GM12801 (cell line): ENCODE data around the gene PRKAB1.

Experiments
- TF ChIP-seq, protein P1 (sequence below): IDR thresholded peaks from one replicate; pipeline ENCODE4 v1.5.1; 2011; ENCODE audit warnings: control low read depth; ENCODE audit not compliant: insufficient read length; ENCODE audit errors: extremely low read depth

The PRKAB1 gene

DNA sequence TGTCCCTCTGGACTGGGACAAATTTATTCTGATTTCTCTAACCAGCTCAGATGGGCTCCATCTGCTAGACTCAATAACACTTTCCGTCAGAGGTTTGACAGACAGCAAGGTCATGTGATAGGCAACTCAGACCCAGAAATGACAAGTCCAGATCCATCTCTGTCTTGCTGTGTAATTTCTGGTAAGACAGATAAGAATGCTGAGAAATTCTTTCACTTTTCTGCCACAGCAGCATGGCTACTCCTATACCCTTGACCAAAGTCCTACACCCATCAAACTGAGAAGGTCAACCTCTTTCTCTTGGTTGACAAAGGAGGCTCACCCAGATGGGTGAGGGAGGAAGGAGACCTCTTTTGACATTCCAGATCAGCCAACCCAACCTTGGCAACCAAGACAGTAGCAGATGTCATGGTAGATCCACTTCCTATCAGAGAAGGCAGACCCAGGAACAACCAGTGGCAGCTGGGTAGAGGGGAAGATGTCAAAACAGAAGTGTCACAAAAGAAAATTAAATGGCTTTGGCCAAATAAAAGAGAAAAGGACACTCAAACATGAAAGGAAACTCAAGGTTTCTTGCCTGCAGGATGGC, 36.9 kb upstream of the PRKAB1 start:
- TF ChIP-seq, protein P1, sequence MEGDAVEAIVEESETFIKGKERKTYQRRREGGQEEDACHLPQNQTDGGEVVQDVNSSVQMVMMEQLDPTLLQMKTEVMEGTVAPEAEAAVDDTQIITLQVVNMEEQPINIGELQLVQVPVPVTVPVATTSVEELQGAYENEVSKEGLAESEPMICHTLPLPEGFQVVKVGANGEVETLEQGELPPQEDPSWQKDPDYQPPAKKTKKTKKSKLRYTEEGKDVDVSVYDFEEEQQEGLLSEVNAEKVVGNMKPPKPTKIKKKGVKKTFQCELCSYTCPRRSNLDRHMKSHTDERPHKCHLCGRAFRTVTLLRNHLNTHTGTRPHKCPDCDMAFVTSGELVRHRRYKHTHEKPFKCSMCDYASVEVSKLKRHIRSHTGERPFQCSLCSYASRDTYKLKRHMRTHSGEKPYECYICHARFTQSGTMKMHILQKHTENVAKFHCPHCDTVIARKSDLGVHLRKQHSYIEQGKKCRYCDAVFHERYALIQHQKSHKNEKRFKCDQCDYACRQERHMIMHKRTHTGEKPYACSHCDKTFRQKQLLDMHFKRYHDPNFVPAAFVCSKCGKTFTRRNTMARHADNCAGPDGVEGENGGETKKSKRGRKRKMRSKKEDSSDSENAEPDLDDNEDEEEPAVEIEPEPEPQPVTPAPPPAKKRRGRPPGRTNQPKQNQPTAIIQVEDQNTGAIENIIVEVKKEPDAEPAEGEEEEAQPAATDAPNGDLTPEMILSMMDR: no peak

DNA sequence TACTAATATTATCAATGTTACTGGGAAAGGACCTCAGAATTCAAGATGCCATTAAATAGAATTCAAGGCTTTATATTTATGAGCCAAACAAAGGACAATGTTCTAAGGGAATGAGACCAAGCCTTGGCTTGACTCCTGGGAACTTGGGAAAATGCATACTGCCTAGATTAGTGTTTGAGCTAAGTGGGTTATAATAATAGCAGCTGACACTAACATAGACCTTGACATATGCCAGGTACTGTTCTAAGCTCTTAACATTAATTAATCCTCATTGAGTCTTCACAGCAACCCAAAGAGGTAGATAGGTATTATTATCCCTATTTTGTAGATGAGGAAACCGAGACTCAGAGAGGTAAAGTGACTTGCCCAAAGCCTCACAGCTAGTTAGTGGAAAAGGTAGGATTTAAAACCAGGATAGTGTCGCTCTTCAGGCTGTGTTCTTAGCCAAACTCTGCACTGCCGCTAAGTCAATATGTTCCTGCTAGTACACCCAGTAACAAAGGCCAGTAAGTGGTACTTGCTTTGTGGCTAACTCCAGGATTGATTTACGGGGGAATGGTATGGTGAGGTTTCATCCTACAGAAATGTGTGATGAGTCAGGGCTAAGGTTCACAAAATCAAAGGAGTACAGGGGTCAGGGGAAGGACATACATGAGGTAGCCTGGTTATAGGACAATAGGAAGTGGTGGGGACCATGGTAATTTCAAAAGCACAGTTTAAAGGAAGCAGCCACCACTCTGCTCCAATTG, 35.8 kb upstream of the PRKAB1 start:
- TF ChIP-seq, protein P1: no peak

DNA sequence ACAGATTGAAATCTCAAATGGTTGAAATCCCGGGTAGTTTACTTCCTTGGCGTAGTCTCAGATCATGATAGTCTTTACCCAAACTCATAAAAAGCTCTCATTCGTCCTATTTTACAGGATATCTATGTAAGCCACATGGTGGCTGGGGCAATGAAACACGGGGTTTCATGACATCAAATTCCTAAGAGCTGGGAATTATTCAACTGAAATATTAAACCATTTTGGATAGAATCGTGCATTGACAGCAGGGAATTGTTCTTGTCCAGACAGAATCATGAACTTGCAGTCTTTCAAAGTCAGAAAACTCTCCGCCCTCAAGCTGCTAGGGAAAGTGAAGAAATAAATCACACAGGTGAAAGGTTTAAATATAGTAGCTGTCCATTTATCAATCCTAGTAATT, 33.2 kb upstream of the PRKAB1 start:
- TF ChIP-seq, protein P1: no peak

DNA sequence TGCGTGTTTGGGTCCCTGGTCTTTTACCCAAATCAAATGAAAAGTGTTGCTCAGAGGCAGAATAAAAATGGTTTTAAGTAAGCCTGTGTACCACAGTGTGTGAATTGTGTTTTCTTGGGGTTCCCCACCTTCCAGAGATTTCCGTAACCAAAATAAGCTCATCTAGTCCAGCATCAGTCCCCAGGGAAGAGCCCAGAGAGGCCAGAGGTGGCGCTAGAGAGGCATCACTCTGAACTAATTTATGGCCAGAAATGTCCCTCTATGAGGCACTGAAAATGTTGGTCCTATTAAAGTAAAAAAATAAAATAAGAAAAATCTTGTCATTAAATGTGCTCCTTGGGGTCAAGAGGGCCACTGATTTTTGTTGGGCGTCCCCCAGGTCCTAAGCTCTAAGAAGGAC, 24.9 kb upstream of the PRKAB1 start:
- TF ChIP-seq, protein P1: no peak

DNA sequence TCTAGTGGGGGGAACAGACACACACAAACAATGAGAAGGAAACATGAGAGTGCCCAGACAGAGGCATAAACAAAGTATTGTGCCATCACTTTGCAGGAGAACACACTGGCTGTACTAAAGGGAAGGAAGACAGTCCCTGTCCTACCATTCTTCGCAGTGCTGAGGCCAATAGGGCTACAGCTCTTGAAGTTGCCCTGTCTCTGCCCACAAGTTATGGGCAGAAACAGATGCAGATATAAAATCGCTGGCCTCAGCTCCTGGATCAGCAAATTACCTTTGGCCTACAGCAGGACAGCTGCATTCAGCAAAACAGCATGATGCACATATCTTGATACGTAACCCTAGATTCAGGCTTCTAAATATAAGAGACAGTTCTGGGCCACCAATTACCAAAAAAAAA, 23.0 kb upstream of the PRKAB1 start:
- TF ChIP-seq, protein P1: no peak

DNA sequence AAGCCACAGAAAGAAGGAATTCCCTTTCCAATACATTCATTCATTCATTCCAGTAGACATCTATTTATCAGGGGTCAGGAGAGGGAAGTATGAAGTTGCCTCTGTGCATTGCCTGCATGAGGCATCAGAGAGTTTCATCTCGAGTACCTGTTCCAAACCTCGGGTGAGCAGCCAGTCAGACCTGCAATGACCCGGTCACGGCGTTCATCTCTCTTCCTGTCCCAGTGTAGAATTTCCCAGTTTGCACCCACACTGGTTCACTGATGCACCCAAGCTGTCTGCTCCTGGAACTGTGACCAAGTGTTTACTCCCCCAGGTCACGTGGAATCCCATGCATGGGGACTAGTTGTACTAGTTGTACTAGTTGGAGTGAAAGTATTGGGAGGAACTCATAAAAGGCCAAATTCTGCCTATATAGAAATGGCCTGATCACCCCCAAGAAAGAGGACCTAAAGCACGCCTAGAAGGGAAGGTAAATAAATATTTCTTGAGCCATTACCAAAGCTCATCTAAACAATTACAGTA, 22.3 kb upstream of the PRKAB1 start:
- TF ChIP-seq, protein P1: no peak

DNA sequence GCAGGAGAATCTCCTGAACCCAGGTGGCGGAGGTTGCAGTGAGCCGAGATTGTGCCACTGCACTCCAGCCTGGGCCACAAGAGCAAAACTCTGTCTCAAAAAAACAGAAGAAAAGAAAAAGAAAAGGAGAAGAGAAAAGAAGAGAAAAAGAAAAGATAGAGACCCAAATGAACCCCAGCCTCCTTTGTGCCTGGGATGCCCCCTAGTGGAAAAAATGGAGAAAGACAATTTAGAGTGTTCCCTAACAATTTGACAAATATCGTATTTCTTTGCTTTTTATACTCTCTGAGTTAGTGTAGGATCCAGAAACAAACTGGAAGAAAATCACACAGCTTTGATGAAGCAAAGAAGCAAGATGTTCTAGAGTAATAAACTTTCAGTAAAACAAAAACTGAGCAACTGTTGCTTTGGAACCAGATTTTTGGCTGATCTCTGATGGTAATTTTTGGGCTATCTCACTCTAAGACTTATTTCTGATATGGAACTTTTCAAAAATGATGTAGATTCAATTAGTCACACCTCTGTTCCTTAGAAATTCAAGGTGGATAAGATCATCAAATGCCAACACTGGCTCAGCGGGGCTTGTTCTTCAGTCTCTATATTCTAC, 18.6 kb upstream of the PRKAB1 start:
- TF ChIP-seq, protein P1: no peak
